GM12875 (cell line): Measurements from ENCODE around the gene CAMTA2.

Experiments
- H3K4me3 ChIP-seq: one replicate; pipeline ENCODE4 v1.5.1; 2011; ENCODE audit warnings: low read depth, low read length, control low read depth
- CTCF ChIP-seq: IDR thresholded peaks from 2 replicates; pipeline ENCODE4 v1.5.1; 2011; ENCODE audit warnings: low read depth, mild to moderate bottlenecking, control low read depth, inconsistent platforms, low read length, moderate library complexity, borderline replicate concordance; ENCODE audit not compliant: insufficient read depth

Gene CAMTA2

DNA sequence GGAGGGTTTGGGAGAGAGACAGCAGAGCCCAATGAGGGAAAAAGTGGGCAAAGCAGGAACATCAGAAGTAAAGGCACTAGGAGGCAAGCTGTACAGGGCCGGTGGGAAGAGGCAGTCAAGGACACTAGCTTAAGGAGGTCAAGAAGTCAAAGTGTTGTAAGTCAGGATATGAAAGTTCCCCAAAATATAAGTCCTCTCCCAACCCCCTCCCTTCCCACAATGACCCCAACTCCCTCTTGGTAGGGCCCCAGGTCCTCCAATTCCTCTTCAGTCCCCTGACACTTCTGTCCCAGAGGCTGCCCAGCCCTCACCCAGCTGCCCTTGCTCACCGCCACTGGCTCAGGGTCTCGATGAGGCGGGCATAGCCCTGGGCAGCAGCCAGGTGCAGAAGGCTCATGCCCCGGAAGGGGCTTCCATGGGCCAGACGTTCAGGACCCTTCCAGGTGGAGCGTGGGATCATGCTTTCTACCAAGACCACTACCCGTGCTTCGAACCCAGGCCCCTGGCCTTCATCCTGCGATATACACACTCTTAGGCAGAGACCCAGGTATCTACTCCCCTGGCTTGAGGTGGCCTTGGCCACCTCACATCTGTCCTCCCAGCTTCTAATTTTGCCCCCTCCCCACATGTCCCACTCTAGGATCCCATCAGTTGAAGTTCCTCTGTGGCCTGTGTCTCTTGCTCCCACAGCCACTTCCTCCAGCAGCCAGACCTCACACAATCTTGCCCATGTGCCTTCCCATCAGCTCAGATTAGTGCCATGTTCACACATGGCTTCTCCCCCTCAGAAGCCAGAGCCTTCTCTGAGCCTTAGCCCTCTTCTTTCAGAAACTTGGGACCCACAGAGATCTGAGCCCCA is 14.0 kb downstream of the CAMTA2 start:
- H3K4me3 ChIP-seq, result no peak overlapping the region
- no peak for TF ChIP-seq CTCF

DNA sequence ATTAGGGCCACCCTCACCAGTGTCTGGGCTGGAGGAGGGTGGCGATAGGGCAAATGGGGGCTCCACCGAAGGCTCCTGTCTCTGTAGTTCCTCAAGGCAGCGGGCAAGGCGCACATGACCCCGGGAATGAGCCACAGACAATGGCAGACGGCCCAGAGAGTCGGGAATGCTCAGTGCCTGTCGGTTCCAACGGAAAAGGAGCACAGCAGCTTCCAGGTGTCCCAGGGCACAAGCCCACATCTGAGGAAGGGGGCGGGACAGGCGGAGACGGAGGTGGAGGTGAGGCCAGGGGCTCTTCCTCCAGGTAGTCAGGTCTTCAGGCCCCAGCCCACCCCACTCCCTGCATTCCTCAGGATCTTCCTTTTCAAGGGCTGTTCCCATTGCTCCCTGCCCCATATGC is 14.7 kb downstream of the CAMTA2 start:
- no peak overlapping the region for H3K4me3 ChIP-seq
- TF ChIP-seq CTCF, result no peak

GRCh38 chr17:4972322-4972721 is 15.2 kb downstream of the CAMTA2 start:
- no peak for TF ChIP-seq CTCF
- H3K4me3 ChIP-seq, result no peak overlapping the region

- H3K4me3 ChIP-seq, result no peak overlapping the region
- no peak for TF ChIP-seq CTCF
These were observed 15.6 kb downstream of the CAMTA2 start for GRCh38 chr17:4971826-4972225.

- TF ChIP-seq CTCF, result no peak
- H3K4me3 ChIP-seq, result no peak overlapping the region
These were observed 17.2 kb downstream of the CAMTA2 start for GRCh38 chr17:4970273-4970672.

DNA sequence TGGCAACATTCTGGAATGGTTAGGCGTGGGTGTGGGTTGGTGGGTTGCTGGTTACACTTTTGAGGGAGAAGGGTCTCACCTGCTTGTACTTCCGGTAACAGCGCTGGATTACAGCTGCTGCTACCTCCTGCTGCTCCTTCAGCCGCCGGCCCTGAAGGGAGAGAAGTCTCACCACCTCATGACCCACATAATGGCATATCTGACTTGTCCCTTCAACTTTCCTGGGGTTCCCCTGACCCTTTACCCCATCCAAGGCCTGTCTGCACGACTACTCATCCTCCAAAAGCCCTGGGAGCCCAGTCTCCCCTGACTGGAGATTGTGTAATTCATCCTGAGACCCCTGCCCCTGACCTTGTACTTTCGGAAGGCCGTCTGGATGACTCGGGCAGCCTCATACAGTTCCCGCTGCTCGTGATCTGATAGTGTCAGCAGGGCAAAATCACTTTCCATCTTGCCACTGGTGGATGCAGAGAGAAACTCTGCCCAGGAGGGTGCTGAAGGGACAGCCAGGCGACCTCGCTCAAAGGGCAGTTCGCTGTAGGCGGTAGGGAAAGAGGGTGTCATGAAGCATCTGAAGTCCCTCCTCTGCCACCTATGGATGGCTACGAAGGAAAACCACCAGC is 17.8 kb downstream of the CAMTA2 start:
- H3K4me3 ChIP-seq, result no peak overlapping the region

More for the DNA sequence above, 17.8 kb downstream of the CAMTA2 start:
- no peak for TF ChIP-seq CTCF
